IPS-18c (cell line): ENCODE measurements around the gene CALML4.

Source experiments
- H3K4me3 ChIP-seq: 2 replicates; pipeline ENCODE4 v1.7.0; 2013; ENCODE audit warnings: low read depth, mild to moderate bottlenecking, low read length, moderate library complexity; ENCODE audit not compliant: insufficient read depth
- H3K9me3 ChIP-seq: one replicate; pipeline ENCODE4 v1.6.1; 2013; ENCODE audit warnings: mild to moderate bottlenecking, low read length, moderate library complexity; ENCODE audit not compliant: control insufficient read depth, insufficient read depth

The CALML4 gene

DNA sequence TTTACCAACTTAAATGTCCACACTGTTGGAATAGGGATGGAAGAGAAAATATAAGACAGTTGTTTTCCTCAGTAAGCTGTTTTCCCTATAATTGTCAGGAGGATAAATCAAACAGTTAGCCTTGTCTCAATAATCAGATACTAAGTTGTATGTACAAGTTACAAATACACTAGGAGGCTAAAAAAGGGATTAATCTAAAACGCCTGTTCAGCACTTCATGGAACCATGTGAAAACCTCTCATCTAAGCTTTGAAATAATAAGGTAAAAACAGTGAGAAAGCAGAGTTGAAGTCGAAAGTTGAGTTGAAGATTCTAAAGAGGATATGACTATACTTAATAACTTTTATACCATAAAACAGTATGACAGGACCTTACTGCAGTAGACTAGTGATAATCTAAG, 62.0 kb downstream of the CALML4 start:
- no peaks in the 10 kb centered on the region for H3K9me3 ChIP-seq
- H3K4me3 ChIP-seq, result no peak overlapping the region
